BE2C (cell line): ENCODE results near the gene PRKN.

Experiments
- DNase-seq: peaks from one replicate; pipeline ENCODE4 v3.0.0-alpha.2; 2020
- H3K27me3 ChIP-seq: fragments of 250-450 bp; sonication (Bioruptor Pico); 2 replicates; pipeline ENCODE4 v1.5.1; 2020; ENCODE audit warnings: mild to moderate bottlenecking
- H3K36me3 ChIP-seq: fragments of 250-450 bp; sonication (Bioruptor Pico); 2 replicates; pipeline ENCODE4 v1.5.1; 2020; ENCODE audit warnings: mild to moderate bottlenecking
- H3K4me1 ChIP-seq: fragments of 250-450 bp; sonication (Bioruptor Pico); 2 replicates; pipeline ENCODE4 v1.5.1; 2020
- H3K4me3 ChIP-seq: 2 replicates; pipeline ENCODE4 v1.5.1; 2011; ENCODE audit warnings: low read depth, low read length
- H3K9me3 ChIP-seq: fragments of 250-450 bp; sonication (Bioruptor Pico); 2 replicates; pipeline ENCODE4 v1.5.1; 2020
- CTCF ChIP-seq: IDR thresholded peaks from 2 replicates; pipeline ENCODE4 v1.5.1; 2012; ENCODE audit warnings: mild to moderate bottlenecking, low read depth, low read length

The PRKN gene

GRCh38 chr6:162234631-162235030 is 492.9 kb downstream of the PRKN start:
- no peak for TF ChIP-seq CTCF

GRCh38 chr6:162230147-162230752 is 497.3 kb downstream of the PRKN start:
- peak; percentile 12 for DNase-seq
- peaks cover 10% of the 10 kb centered on the region for H3K4me1 ChIP-seq
- no peak overlapping the region for H3K4me3 ChIP-seq
- TF ChIP-seq CTCF, result no peak
- no peaks in the 10 kb centered on the region for H3K36me3 ChIP-seq
- H3K9me3 ChIP-seq, result no peaks in the 10 kb centered on the region
- no peaks in the 10 kb centered on the region for H3K27me3 ChIP-seq

More at GRCh38 chr6:162234631-162235030, 492.9 kb downstream of the PRKN start:
- no peaks in the 10 kb centered on the region for H3K9me3 ChIP-seq
- H3K36me3 ChIP-seq, result no peaks in the 10 kb centered on the region
- H3K27me3 ChIP-seq, result no peaks in the 10 kb centered on the region
- no peak overlapping the region for H3K4me3 ChIP-seq
- H3K4me1 ChIP-seq, result peaks cover 18% of the 10 kb centered on the region
- DNase-seq, result peak; percentile 24

- no peak overlapping the region for H3K4me3 ChIP-seq
- H3K36me3 ChIP-seq, result no peaks in the 10 kb centered on the region
- TF ChIP-seq CTCF, result no peak
- no peaks in the 10 kb centered on the region for H3K9me3 ChIP-seq
- H3K27me3 ChIP-seq, result no peaks in the 10 kb centered on the region
- peaks cover 10% of the 10 kb centered on the region for H3K4me1 ChIP-seq
- DNase-seq, result no peak
Measured at GRCh38 chr6:162229093-162229492, 498.5 kb downstream of the PRKN start.

- peaks cover 10% of the 10 kb centered on the region for H3K4me1 ChIP-seq
- no peaks in the 10 kb centered on the region for H3K9me3 ChIP-seq
- DNase-seq, result no peak
- TF ChIP-seq CTCF, result no peak
- no peaks in the 10 kb centered on the region for H3K36me3 ChIP-seq
- no peak overlapping the region for H3K4me3 ChIP-seq
- H3K27me3 ChIP-seq, result no peaks in the 10 kb centered on the region
Measured at GRCh38 chr6:162226803-162227202, 500.8 kb downstream of the PRKN start.

GRCh38 chr6:162222521-162222920 is 505.0 kb downstream of the PRKN start:
- H3K36me3 ChIP-seq, result no peaks in the 10 kb centered on the region
- no peak overlapping the region for H3K4me3 ChIP-seq
- no peaks in the 10 kb centered on the region for H3K9me3 ChIP-seq
- H3K27me3 ChIP-seq, result no peaks in the 10 kb centered on the region
- TF ChIP-seq CTCF, result no peak
- no peaks in the 10 kb centered on the region for H3K4me1 ChIP-seq
- no peak for DNase-seq

GRCh38 chr6:162220876-162221275 is 506.7 kb downstream of the PRKN start:
- TF ChIP-seq CTCF, result no peak
- H3K36me3 ChIP-seq, result no peaks in the 10 kb centered on the region
- no peak for DNase-seq
- no peaks in the 10 kb centered on the region for H3K27me3 ChIP-seq
- H3K4me1 ChIP-seq, result no peaks in the 10 kb centered on the region
- H3K4me3 ChIP-seq, result no peak overlapping the region
- no peaks in the 10 kb centered on the region for H3K9me3 ChIP-seq
